ENCODE data around the gene DPP4.

Gene DPP4

DNA sequence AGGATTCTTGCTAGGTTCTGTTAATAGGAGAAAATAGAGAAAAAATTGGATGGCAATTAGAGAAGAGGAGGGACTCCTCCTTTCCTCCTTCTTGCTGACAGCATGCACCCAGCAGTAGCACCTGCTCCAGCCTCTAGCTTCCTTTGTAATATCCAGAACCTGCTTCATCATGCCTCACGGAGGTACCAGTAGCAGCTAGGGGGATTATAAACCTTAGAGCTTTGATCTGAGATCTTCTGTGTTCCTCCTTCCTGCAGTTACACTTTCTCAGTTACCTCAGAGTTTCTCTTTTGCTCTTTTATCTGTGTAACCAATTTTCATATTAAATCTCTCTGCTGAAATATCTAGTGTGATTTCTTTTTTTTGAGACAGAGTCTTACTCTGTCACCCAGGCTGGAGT is 16.6 kb downstream of the DPP4 start:
- Histone ChIP-seq H3K9me3 (ENCODE audit: insufficient read depth, low read length) (peaks cover 13% of the 10 kb centered on the region), H2AFZ (ENCODE audit: low read depth, low read length) (no peak overlapping the region), H3K4me3 (ENCODE audit: low read length) (no peak overlapping the region), H3K36me3 (replicated peaks; ENCODE audit: low read depth, low read length) (peaks cover 28% of the 10 kb centered on the region), H4K20me1 (ENCODE audit: insufficient read depth, low read length) (no peaks in the 10 kb centered on the region), H3K27me3 (ENCODE audit: low read depth, low read length) (no peaks in the 10 kb centered on the region), H3K4me1 (ENCODE audit: low read length) (peaks cover 37% of the 10 kb centered on the region), H3K9ac (ENCODE audit: low read length) (no peak overlapping the region), H3K27ac (ENCODE audit: low read length) (no peak overlapping the region), H3K79me2 (ENCODE audit: low read length) (peaks cover 10% of the 10 kb centered on the region; the same call in 1 of the 2 replicates), H3K4me2 (ENCODE audit: low read length) (no peak overlapping the region)
- TF ChIP-seq EZH2phosphoT487 (IDR thresholded peaks at IDR 0.05; ENCODE audit: low read depth) = no peak
- TF ChIP-seq, protein P1, sequence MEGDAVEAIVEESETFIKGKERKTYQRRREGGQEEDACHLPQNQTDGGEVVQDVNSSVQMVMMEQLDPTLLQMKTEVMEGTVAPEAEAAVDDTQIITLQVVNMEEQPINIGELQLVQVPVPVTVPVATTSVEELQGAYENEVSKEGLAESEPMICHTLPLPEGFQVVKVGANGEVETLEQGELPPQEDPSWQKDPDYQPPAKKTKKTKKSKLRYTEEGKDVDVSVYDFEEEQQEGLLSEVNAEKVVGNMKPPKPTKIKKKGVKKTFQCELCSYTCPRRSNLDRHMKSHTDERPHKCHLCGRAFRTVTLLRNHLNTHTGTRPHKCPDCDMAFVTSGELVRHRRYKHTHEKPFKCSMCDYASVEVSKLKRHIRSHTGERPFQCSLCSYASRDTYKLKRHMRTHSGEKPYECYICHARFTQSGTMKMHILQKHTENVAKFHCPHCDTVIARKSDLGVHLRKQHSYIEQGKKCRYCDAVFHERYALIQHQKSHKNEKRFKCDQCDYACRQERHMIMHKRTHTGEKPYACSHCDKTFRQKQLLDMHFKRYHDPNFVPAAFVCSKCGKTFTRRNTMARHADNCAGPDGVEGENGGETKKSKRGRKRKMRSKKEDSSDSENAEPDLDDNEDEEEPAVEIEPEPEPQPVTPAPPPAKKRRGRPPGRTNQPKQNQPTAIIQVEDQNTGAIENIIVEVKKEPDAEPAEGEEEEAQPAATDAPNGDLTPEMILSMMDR (IDR thresholded peaks at IDR 0.05; ENCODE audit: low read depth, low read length) = no peak

DNA sequence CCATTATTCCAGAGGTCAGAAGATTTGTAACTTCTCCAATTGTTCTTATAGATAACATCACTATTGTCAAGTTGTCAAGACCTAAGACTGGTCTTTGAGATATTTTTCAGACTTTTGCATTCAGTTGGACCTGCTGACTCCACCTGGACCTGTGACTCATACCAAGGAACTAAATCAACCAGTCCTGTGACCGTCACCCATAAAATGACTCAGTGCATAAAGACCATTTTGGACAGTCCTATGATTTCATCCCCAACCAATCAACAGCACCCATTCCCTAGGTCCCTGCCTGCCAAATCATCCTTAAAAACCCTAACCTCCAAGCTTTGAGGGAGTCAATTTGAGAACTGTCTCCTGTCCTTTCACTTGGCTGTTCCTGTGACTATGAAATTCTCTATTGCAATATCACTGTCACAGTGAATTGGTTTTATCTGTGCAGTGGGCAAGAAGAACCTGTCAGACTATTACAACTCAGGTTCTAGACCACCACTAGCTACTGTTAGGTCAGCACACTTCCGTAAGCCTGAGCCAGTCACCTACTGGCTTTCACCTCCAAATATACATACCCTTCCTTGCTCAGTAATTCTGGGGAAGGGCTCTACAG is 17.1 kb downstream of the DPP4 start:
- Histone ChIP-seq H3K4me2 (ENCODE audit: low read length) (no peak overlapping the region), H3K79me2 (ENCODE audit: low read length) (peaks cover 10% of the 10 kb centered on the region; the same call in 1 of the 2 replicates), H2AFZ (ENCODE audit: low read depth, low read length) (no peak overlapping the region), H3K27me3 (ENCODE audit: low read depth, low read length) (no peaks in the 10 kb centered on the region), H3K4me3 (ENCODE audit: low read length) (no peak overlapping the region), H3K4me1 (ENCODE audit: low read length) (peaks cover 34% of the 10 kb centered on the region), H3K27ac (ENCODE audit: low read length) (no peak overlapping the region), H3K9me3 (ENCODE audit: insufficient read depth, low read length) (peaks cover 13% of the 10 kb centered on the region), H3K9ac (ENCODE audit: low read length) (no peak overlapping the region), H3K36me3 (replicated peaks; ENCODE audit: low read depth, low read length) (peaks cover 28% of the 10 kb centered on the region), H4K20me1 (ENCODE audit: insufficient read depth, low read length) (no peaks in the 10 kb centered on the region)
- TF ChIP-seq, protein P1 (IDR thresholded peaks at IDR 0.05; ENCODE audit: low read depth, low read length) = no peak
- no peak for TF ChIP-seq EZH2phosphoT487 (IDR thresholded peaks at IDR 0.05; ENCODE audit: low read depth)

DNA sequence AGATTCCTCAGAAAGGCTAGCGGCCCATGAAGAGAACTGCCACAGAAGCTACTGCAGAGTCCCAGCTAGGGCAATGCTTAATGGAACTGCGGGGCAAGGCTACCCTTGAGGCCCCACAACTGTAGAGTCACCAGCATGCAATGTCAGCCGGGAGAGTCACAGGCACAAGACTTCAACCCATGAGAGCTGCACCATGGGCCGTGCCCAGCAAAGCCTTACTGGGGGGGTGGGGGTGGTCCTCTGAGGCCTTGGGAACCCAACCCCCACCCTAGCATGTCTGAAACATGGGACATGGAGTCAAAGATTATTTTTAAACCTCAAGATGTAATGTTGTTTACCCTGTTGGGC is 20.2 kb downstream of the DPP4 start:
- TF ChIP-seq EZH2phosphoT487 (IDR thresholded peaks at IDR 0.05; ENCODE audit: low read depth) = no peak
- TF ChIP-seq, protein P1 (IDR thresholded peaks at IDR 0.05; ENCODE audit: low read depth, low read length) = no peak

DNA sequence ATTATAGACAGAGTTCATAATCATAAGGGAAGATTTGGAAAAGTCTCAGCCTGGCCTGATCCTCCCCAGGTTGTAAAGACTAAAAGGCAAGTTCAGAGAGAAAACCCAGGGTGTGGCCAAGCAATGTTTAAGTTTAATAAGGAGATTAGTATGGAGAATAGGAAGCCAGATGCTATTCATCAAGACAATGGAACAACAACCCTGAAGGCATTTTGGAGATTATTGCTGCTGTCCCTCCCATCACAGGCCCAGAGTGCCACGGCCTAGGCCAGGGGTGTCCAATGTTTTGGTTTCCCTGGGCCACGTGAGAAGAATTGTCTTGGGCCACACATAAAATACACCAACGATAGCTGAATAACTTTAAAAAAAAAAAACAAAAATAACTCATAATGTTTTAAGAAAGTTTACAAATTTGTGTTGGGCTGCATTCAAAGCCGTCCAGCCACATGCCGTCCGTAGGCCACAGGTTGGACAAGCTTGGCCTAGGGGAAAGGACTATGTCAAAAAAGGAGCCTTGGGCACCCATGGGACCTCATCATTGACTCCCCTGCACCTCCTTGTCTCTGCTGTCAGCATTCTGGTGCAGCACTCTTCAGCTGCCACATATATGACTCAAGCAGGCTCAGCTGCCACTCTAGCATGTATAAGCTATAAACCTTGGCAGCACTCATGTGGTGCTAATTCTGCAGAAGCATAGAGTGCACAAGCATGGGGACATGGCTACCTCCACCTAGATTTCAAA is 20.8 kb downstream of the DPP4 start:
- Histone ChIP-seq H3K9me3 (ENCODE audit: insufficient read depth, low read length) (peaks cover 13% of the 10 kb centered on the region), H3K4me1 (ENCODE audit: low read length) (peaks cover 4% of the 10 kb centered on the region), H2AFZ (ENCODE audit: low read depth, low read length) (no peak overlapping the region), H3K27ac (ENCODE audit: low read length) (no peak overlapping the region), H4K20me1 (ENCODE audit: insufficient read depth, low read length) (no peaks in the 10 kb centered on the region), H3K36me3 (replicated peaks; ENCODE audit: low read depth, low read length) (peaks cover 26% of the 10 kb centered on the region), H3K4me3 (ENCODE audit: low read length) (no peak overlapping the region), H3K79me2 (ENCODE audit: low read length) (peaks cover 4% of the 10 kb centered on the region; the same call in 1 of the 2 replicates), H3K9ac (ENCODE audit: low read length) (no peak overlapping the region), H3K4me2 (ENCODE audit: low read length) (no peak overlapping the region), H3K27me3 (ENCODE audit: low read depth, low read length) (no peaks in the 10 kb centered on the region)
- TF ChIP-seq, protein P1 (IDR thresholded peaks at IDR 0.05; ENCODE audit: low read depth, low read length) = no peak
- no peak for TF ChIP-seq EZH2phosphoT487 (IDR thresholded peaks at IDR 0.05; ENCODE audit: low read depth)

More for the DNA sequence above, 20.2 kb downstream of the DPP4 start:
- Histone ChIP-seq H3K9ac (ENCODE audit: low read length) (no peak overlapping the region), H3K4me3 (ENCODE audit: low read length) (no peak overlapping the region), H3K4me2 (ENCODE audit: low read length) (no peak overlapping the region), H3K79me2 (ENCODE audit: low read length) (peaks cover 6% of the 10 kb centered on the region; the same call in 1 of the 2 replicates), H2AFZ (ENCODE audit: low read depth, low read length) (no peak overlapping the region), H3K27ac (ENCODE audit: low read length) (no peak overlapping the region), H3K27me3 (ENCODE audit: low read depth, low read length) (no peaks in the 10 kb centered on the region), H4K20me1 (ENCODE audit: insufficient read depth, low read length) (no peaks in the 10 kb centered on the region), H3K36me3 (replicated peaks; ENCODE audit: low read depth, low read length) (peaks cover 28% of the 10 kb centered on the region), H3K4me1 (ENCODE audit: low read length) (peaks cover 10% of the 10 kb centered on the region), H3K9me3 (ENCODE audit: insufficient read depth, low read length) (peaks cover 13% of the 10 kb centered on the region)
